ENCODE results near the gene CYP4V2. TPM values are rescaled to one million over a fixed set of nuclear protein-coding genes. Genes with fewer than 3 reads are reported as not detected.

Gene CYP4V2
- total RNA-seq, 1 experiment from 2014 or later: 8.6 TPM

DNA sequence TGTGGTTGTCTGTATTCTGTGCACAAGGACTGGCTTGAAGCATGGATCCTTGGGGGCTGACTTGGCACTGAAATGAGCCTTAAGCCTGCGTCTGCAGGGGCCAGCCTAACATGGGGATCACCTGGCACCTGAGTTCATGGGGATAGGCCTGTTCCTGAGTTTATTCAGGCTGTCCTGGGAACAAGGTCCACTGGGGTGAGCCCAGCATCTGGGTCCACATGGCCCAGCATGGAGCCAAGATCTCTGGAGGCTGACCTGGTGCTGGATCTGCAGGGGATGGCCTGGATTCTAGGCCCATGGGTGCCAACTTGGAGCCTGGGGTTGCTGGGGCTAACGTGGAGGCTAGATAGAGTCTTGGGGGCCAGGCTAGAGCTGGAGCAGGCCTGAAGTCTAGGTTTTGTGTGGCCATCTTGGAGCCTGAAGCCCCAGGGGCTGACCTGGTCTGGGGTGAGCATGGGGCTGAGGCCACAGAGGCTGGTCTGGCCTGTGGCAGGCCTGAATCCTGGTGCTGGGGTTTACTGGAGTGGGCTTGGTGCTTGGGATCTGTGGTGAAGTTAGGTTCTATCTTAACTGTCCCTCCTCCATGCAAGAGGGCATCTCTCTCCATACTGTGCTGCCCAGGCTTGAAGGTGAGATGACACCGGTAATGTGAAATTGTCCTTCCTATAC, 35.3 kb downstream of the CYP4V2 start:
- H2AFZ ChIP-seq (ENCODE audit: low read depth, low read length, poor library complexity, severe bottlenecking): no peak overlapping the region
- RAD21 ChIA-PET (ENCODE audit: low non-redundant PET in 1 of 2, low total read pairs in 2 of 2, uncharacterized antibody in 2 of 2, unreplicated experiment in 2 of 2): no interaction called here
- intact Hi-C loops (cut with micrococcal nuclease): no loop called here
- POLR2A ChIA-PET: no interaction called here
- CTCF ChIA-PET: no interaction called here
- no peaks in the 10 kb centered on the region for H3K4me1 ChIP-seq (ENCODE audit: control insufficient read depth in 1 of 2, insufficient read depth in 2 of 2, low read length in 2 of 2)
- DNase-seq (ENCODE audit: low read depth, low spot score): no peak
- H3K9ac ChIP-seq (ENCODE audit: low read length): no peak overlapping the region
- H3K4me3 ChIP-seq (replicated peaks in 1 of 2; ENCODE audit: low read depth in 1 of 2, low read length in 2 of 2): no peak overlapping the region
- H3K9me2 ChIP-seq (ENCODE audit: insufficient read depth): peaks cover 4% of the 10 kb centered on the region; the same call in 1 of the 2 replicates
- H3K36me3 ChIP-seq (ENCODE audit: control insufficient read depth in 1 of 2, insufficient read depth in 2 of 2, low read length in 2 of 2): no peaks in the 10 kb centered on the region
- no peak overlapping the region for H3K27ac ChIP-seq (ENCODE audit: low read depth, low read length)
- H3K27me3 ChIP-seq (ENCODE audit: insufficient read depth, low read length): no peaks in the 10 kb centered on the region
- no peak for ATAC-seq
- peaks cover 0 to 4% of the 10 kb centered on the region in 2 experiments; a peak in 1 of 4 replicates for H3K9me3 ChIP-seq (ENCODE audit: control insufficient read depth in 1 of 2, insufficient read depth in 1 of 2, low read depth in 1 of 2, low read length in 2 of 2)
- H3K79me2 ChIP-seq (ENCODE audit: insufficient read depth, low read length): no peaks in the 10 kb centered on the region
- TF ChIP-seq YY1 (IDR thresholded peaks at IDR 0.05; ENCODE audit: extremely low read depth, insufficient replicate concordance, low read depth, low read length) (no peak), EZH2 (IDR thresholded peaks at IDR 0.05) (no peak), FOSL1 (IDR thresholded peaks at IDR 0.05; ENCODE audit: low read depth) (no peak), SRF (IDR thresholded peaks at IDR 0.05; ENCODE audit: low read depth) (no peak), ZFX (IDR thresholded peaks at IDR 0.05) (no peak), REST (IDR thresholded peaks at IDR 0.05; ENCODE audit: low read depth) (no peak), MAX (IDR thresholded peaks at IDR 0.05) (no peak), ELF1 (IDR thresholded peaks at IDR 0.05; ENCODE audit: borderline replicate concordance, low read depth) (no peak), POLR2AphosphoS5 (IDR thresholded peaks at IDR 0.05; ENCODE audit: low read depth, low read length) (no peak), POLR2A (IDR thresholded peaks at IDR 0.05; ENCODE audit: borderline replicate concordance, extremely low read depth, insufficient read depth, insufficient read length) (no peak), JUND (IDR thresholded peaks at IDR 0.05) (no peak), SIN3A (IDR thresholded peaks at IDR 0.05; ENCODE audit: low read depth) (no peak), CBX3 (IDR thresholded peaks at IDR 0.05; ENCODE audit: low read depth) (no peak), ZNF274 (IDR thresholded peaks at IDR 0.05; ENCODE audit: low read depth, low read length) (no peak), EGR1 (IDR thresholded peaks at IDR 0.05; ENCODE audit: low read depth) (no peak), SP1 (IDR thresholded peaks at IDR 0.05; ENCODE audit: low read depth) (no peak), RAD21 (IDR thresholded peaks at IDR 0.05; ENCODE audit: low read depth) (no peak)
- TF ChIP-seq, protein P1, sequence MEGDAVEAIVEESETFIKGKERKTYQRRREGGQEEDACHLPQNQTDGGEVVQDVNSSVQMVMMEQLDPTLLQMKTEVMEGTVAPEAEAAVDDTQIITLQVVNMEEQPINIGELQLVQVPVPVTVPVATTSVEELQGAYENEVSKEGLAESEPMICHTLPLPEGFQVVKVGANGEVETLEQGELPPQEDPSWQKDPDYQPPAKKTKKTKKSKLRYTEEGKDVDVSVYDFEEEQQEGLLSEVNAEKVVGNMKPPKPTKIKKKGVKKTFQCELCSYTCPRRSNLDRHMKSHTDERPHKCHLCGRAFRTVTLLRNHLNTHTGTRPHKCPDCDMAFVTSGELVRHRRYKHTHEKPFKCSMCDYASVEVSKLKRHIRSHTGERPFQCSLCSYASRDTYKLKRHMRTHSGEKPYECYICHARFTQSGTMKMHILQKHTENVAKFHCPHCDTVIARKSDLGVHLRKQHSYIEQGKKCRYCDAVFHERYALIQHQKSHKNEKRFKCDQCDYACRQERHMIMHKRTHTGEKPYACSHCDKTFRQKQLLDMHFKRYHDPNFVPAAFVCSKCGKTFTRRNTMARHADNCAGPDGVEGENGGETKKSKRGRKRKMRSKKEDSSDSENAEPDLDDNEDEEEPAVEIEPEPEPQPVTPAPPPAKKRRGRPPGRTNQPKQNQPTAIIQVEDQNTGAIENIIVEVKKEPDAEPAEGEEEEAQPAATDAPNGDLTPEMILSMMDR (IDR thresholded peaks at IDR 0.05 in 2 of 3, conservative IDR thresholded peaks at IDR 0.05 in 1 of 3; ENCODE audit: borderline replicate concordance in 1 of 3, insufficient read depth in 1 of 3, low read depth in 2 of 3, low read length in 2 of 3): no peak
- TF ChIP-seq, protein P2, sequence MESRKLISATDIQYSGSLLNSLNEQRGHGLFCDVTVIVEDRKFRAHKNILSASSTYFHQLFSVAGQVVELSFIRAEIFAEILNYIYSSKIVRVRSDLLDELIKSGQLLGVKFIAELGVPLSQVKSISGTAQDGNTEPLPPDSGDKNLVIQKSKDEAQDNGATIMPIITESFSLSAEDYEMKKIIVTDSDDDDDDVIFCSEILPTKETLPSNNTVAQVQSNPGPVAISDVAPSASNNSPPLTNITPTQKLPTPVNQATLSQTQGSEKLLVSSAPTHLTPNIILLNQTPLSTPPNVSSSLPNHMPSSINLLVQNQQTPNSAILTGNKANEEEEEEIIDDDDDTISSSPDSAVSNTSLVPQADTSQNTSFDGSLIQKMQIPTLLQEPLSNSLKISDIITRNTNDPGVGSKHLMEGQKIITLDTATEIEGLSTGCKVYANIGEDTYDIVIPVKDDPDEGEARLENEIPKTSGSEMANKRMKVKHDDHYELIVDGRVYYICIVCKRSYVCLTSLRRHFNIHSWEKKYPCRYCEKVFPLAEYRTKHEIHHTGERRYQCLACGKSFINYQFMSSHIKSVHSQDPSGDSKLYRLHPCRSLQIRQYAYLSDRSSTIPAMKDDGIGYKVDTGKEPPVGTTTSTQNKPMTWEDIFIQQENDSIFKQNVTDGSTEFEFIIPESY (IDR thresholded peaks at IDR 0.05; ENCODE audit: extremely low read depth, insufficient replicate concordance, low read length): no peak
- H3K4me2 ChIP-seq (ENCODE audit: low read length): no peak overlapping the region
- H4K20me1 ChIP-seq (ENCODE audit: insufficient read depth): no peaks in the 10 kb centered on the region
- no TSS peak for BruUV-seq (replicated peaks)

Measured in HCT116 (cell line).